Activated T-helper 1 cell treated with anti-CD3 and anti-CD28 coated beads, Interleukin-12 subunit alpha, Interleukin-12 subunit beta, Interleukin-2, Interleukin-4 antibody, amounts not matched to agents 30 ng/mL and 10 ng/mL and 1 ng/mL, durations not matched to agents 14 hours and 24 hours and 36 hours (primary cell): ENCODE measurements around the gene DNM1L. TPM values are rescaled to one million over a fixed set of nuclear protein-coding genes. Genes with fewer than 3 reads are reported as not detected.

ENCODE experiments used
- DNase-seq: peaks from one replicate; pipeline ENCODE4 v3.0.0; 2021; ENCODE audit warnings: low spot score
- H3K27ac Mint-ChIP-seq: one replicate; pipeline ENCODE4 v1.8.0; 2021; ENCODE audit warnings: mild to moderate bottlenecking, mixed read lengths
- H3K27me3 Mint-ChIP-seq: one replicate; pipeline ENCODE4 v1.8.0; 2022; ENCODE audit warnings: mild to moderate bottlenecking, moderate library complexity, mixed read lengths; ENCODE audit not compliant: insufficient read depth
- H3K36me3 Mint-ChIP-seq: one replicate; pipeline ENCODE4 v1.8.0; 2021; ENCODE audit warnings: low read depth, mixed read lengths
- H3K4me1 Mint-ChIP-seq: one replicate; pipeline ENCODE4 v1.8.0; 2021; ENCODE audit warnings: low read depth, mixed read lengths
- H3K4me3 Mint-ChIP-seq: one replicate; pipeline ENCODE4 v1.8.0; 2021; ENCODE audit warnings: mild to moderate bottlenecking, moderate library complexity, mixed read lengths
- H3K9me3 Mint-ChIP-seq: one replicate; pipeline ENCODE4 v1.8.0; 2021; ENCODE audit warnings: mixed read lengths
- intact Hi-C: fragments of 100-400 bp; cut with micrococcal nuclease; formaldehyde crosslinking; loops from one replicate; pipeline ENCODE4 v1.15.1; 2024
- total RNA-seq: library from RNA; stranded (reverse); gene quantifications from 2 replicates; pipeline ENCODE4 v1.2.3, GENCODE V29; 2022

DNM1L gene
- total RNA-seq, 1 donor from 2014 or later: 87.0 TPM

- peaks cover 46% of the 10 kb centered on the region for H3K36me3 Mint-ChIP-seq
Measured at GRCh38 chr12:32742133-32742532, 63.0 kb downstream of the DNM1L start.

GRCh38 chr12:32743264-32743663 is 64.2 kb downstream of the DNM1L start:
- Mint-ChIP-seq H3K9me3 (no peaks in the 10 kb centered on the region), H3K4me3 (no peak overlapping the region), H3K27ac (no peak overlapping the region), H3K4me1 (peaks cover 7% of the 10 kb centered on the region), H3K36me3 (peaks cover 47% of the 10 kb centered on the region), H3K27me3 (no peaks in the 10 kb centered on the region)
- no peak for DNase-seq
- intact Hi-C loops: loop anchor here (5.0 kb wide), 1 partner anchor 36 kb away; no protein-coding TSS in a partner anchor

More at GRCh38 chr12:32742133-32742532, 63.0 kb downstream of the DNM1L start:
- H3K27me3 Mint-ChIP-seq: no peaks in the 10 kb centered on the region
- H3K4me1 Mint-ChIP-seq: peaks cover 7% of the 10 kb centered on the region
- no peak overlapping the region for H3K27ac Mint-ChIP-seq
- DNase-seq: no peak
- intact Hi-C loops: loop anchor here (5.0 kb wide), 1 partner anchor 35 kb away; no protein-coding TSS in a partner anchor
- H3K9me3 Mint-ChIP-seq: no peaks in the 10 kb centered on the region
- no peak overlapping the region for H3K4me3 Mint-ChIP-seq

GRCh38 chr12:32753605-32754004 is 74.5 kb downstream of the DNM1L start:
- no peaks in the 10 kb centered on the region for H3K9me3 Mint-ChIP-seq
- H3K4me1 Mint-ChIP-seq: peaks cover 33% of the 10 kb centered on the region
- no peaks in the 10 kb centered on the region for H3K27me3 Mint-ChIP-seq
- DNase-seq: no peak
- intact Hi-C loops: loop anchor here (2.0 kb wide), 2 partner anchors 47 to 647 kb away; partner anchors contain the start of gene BICD1
- no peak overlapping the region for H3K27ac Mint-ChIP-seq
- H3K36me3 Mint-ChIP-seq: peaks cover 35% of the 10 kb centered on the region
- H3K4me3 Mint-ChIP-seq: peak overlapping the region; percentile 88

GRCh38 chr12:32754111-32754510 is 75.0 kb downstream of the DNM1L start:
- intact Hi-C loops: loop anchor here (2.0 kb wide), 2 partner anchors 47 to 647 kb away; partner anchors contain the start of gene BICD1
- peak overlapping the region; percentile 88 for H3K4me3 Mint-ChIP-seq
- DNase-seq: no peak
- peaks cover 33% of the 10 kb centered on the region for H3K4me1 Mint-ChIP-seq
- no peaks in the 10 kb centered on the region for H3K27me3 Mint-ChIP-seq
- peak overlapping the region; percentile 81 for H3K27ac Mint-ChIP-seq
- H3K9me3 Mint-ChIP-seq: no peaks in the 10 kb centered on the region
- H3K36me3 Mint-ChIP-seq: peaks cover 35% of the 10 kb centered on the region

GRCh38 chr12:32755051-32755653 is 76.1 kb downstream of the DNM1L start:
- H3K9me3 Mint-ChIP-seq: no peaks in the 10 kb centered on the region
- H3K4me3 Mint-ChIP-seq: peak overlapping the region; percentile 88
- H3K36me3 Mint-ChIP-seq: peaks cover 33% of the 10 kb centered on the region
- no peaks in the 10 kb centered on the region for H3K27me3 Mint-ChIP-seq
- intact Hi-C loops: loop anchor here (1.0 to 5.0 kb wide), 10 partner anchors 48 to 1429 kb away; partner anchors contain the start of genes AMN1, BICD1, DNM1L and ETFBKMT
- DNase-seq: peak; percentile 63
- H3K27ac Mint-ChIP-seq: peak overlapping the region; percentile 81
- H3K4me1 Mint-ChIP-seq: peaks cover 33% of the 10 kb centered on the region

- intact Hi-C loops: loop anchor here (1.0 to 5.0 kb wide), 13 partner anchors 49 to 1462 kb away; partner anchors contain the start of genes ALG10, AMN1, BICD1 and DNM1L
- peaks cover 27% of the 10 kb centered on the region for H3K36me3 Mint-ChIP-seq
- peak within 1 kb of the TSS; percentile 81 for H3K27ac Mint-ChIP-seq
- H3K9me3 Mint-ChIP-seq: no peaks in the 10 kb centered on the region
- peak within 1 kb of the TSS; percentile 88 for H3K4me3 Mint-ChIP-seq
- H3K27me3 Mint-ChIP-seq: no peaks in the 10 kb centered on the region
- peak; percentile 87 for DNase-seq
- peaks cover 33% of the 10 kb centered on the region for H3K4me1 Mint-ChIP-seq
Measured at GRCh38 chr12:32755654-32756475, 76.8 kb downstream of the DNM1L start, which contains the start of gene YARS2. Gene YARS2, minus strand, starts transcription at chr12:32755897. Its CDS starts 23 bp downstream, at chr12:32755874.

- Mint-ChIP-seq H3K9me3 (no peaks in the 10 kb centered on the region), H3K27ac (peak overlapping the region; percentile 81), H3K4me3 (peak overlapping the region; percentile 88), H3K4me1 (peaks cover 29% of the 10 kb centered on the region), H3K36me3 (peaks cover 21% of the 10 kb centered on the region), H3K27me3 (no peaks in the 10 kb centered on the region)
- intact Hi-C loops: loop anchor here (1.0 to 5.0 kb wide), 5 partner anchors 163 to 1462 kb away; partner anchors contain the start of genes ALG10 and AMN1
- DNase-seq: no peak
Measured at GRCh38 chr12:32756476-32757066, 77.5 kb downstream of the DNM1L start.

- no peak overlapping the region for H3K27ac Mint-ChIP-seq
Measured at GRCh38 chr12:32757157-32757556, 78.1 kb downstream of the DNM1L start.

GRCh38 chr12:32761716-32762115 is 82.6 kb downstream of the DNM1L start:
- Mint-ChIP-seq H3K27ac (no peak overlapping the region), H3K36me3 (no peaks in the 10 kb centered on the region), H3K27me3 (peaks cover 4% of the 10 kb centered on the region), H3K9me3 (no peaks in the 10 kb centered on the region), H3K4me1 (peaks cover under 1% of the 10 kb centered on the region), H3K4me3 (no peak overlapping the region)
- no peak for DNase-seq
- intact Hi-C loops: no loop called here

More at GRCh38 chr12:32757157-32757556, 78.1 kb downstream of the DNM1L start:
- DNase-seq: no peak
- Mint-ChIP-seq H3K9me3 (no peaks in the 10 kb centered on the region), H3K4me3 (no peak overlapping the region), H3K36me3 (peaks cover 16% of the 10 kb centered on the region), H3K4me1 (peaks cover 24% of the 10 kb centered on the region), H3K27me3 (no peaks in the 10 kb centered on the region)
- intact Hi-C loops: loop anchor here (5.0 kb wide), 2 partner anchors 850 to 1030 kb away; partner anchors contain the start of gene AMN1

GRCh38 chr12:32765906-32766305 is 86.8 kb downstream of the DNM1L start:
- intact Hi-C loops: no loop called here
- Mint-ChIP-seq H3K27ac (no peak overlapping the region), H3K4me1 (no peaks in the 10 kb centered on the region), H3K9me3 (no peaks in the 10 kb centered on the region), H3K27me3 (peaks cover 6% of the 10 kb centered on the region), H3K4me3 (no peak overlapping the region), H3K36me3 (no peaks in the 10 kb centered on the region)
- no peak for DNase-seq

GRCh38 chr12:32768518-32768917 is 89.4 kb downstream of the DNM1L start:
- intact Hi-C loops: no loop called here
- no peak for DNase-seq
- H3K36me3 Mint-ChIP-seq: no peaks in the 10 kb centered on the region
- H3K9me3 Mint-ChIP-seq: no peaks in the 10 kb centered on the region
- peaks cover 8% of the 10 kb centered on the region for H3K27me3 Mint-ChIP-seq
- H3K4me1 Mint-ChIP-seq: no peaks in the 10 kb centered on the region
- no peak overlapping the region for H3K4me3 Mint-ChIP-seq
- H3K27ac Mint-ChIP-seq: no peak overlapping the region

GRCh38 chr12:32770141-32770540 is 91.0 kb downstream of the DNM1L start:
- Mint-ChIP-seq H3K4me3 (no peak overlapping the region), H3K27me3 (peaks cover 11% of the 10 kb centered on the region), H3K36me3 (no peaks in the 10 kb centered on the region), H3K9me3 (no peaks in the 10 kb centered on the region), H3K27ac (no peak overlapping the region), H3K4me1 (no peaks in the 10 kb centered on the region)
- intact Hi-C loops: no loop called here
- no peak for DNase-seq
